Measurements from ENCODE around the gene AHRR.

DNA sequence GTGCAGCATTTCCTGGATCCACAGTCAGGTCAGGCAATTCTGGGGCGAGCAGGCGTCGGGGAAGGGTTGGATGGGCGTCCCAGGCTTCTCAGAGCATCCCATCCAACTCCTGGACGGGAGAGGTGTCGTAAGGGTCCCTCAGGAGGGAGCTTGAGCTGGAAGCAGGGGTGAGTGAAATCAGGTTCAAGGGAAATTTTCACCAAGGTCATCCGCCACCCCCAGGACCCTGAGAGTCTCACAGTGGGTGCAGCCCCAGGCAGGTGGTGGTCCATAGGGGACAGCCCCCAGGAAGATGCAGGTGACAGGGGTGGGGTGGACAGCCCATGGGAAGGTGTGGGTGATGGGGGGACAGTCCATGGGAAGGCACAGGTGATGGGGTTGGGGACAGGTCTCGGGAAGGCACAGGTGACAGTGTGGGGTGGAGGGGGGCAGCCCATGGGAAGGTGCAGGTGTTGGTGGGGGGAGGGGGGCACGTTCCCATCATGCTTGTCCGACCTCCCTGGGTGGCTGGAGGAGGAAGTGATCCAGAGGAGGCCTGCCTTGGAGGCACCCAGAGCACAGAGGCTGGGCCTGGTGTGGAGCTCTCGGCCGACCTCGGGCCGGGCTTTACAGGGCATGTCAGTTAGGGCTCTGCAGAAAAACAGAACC is 48.9 kb downstream of the AHRR start:
- TF ChIP-seq, protein P1, sequence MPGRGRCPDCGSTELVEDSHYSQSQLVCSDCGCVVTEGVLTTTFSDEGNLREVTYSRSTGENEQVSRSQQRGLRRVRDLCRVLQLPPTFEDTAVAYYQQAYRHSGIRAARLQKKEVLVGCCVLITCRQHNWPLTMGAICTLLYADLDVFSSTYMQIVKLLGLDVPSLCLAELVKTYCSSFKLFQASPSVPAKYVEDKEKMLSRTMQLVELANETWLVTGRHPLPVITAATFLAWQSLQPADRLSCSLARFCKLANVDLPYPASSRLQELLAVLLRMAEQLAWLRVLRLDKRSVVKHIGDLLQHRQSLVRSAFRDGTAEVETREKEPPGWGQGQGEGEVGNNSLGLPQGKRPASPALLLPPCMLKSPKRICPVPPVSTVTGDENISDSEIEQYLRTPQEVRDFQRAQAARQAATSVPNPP (IDR thresholded peaks at IDR 0.05; ENCODE audit: borderline replicate concordance, insufficient read depth, insufficient read length), result no peak
- TF ChIP-seq, protein P2, sequence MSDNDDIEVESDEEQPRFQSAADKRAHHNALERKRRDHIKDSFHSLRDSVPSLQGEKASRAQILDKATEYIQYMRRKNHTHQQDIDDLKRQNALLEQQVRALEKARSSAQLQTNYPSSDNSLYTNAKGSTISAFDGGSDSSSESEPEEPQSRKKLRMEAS (CRISPR knock-in tag; IDR thresholded peaks at IDR 0.05), result no peak
- TF ChIP-seq BDP1 (IDR thresholded peaks at IDR 0.05; ENCODE audit: insufficient read depth, insufficient read length), result no peak
- TF ChIP-seq, protein P3, sequence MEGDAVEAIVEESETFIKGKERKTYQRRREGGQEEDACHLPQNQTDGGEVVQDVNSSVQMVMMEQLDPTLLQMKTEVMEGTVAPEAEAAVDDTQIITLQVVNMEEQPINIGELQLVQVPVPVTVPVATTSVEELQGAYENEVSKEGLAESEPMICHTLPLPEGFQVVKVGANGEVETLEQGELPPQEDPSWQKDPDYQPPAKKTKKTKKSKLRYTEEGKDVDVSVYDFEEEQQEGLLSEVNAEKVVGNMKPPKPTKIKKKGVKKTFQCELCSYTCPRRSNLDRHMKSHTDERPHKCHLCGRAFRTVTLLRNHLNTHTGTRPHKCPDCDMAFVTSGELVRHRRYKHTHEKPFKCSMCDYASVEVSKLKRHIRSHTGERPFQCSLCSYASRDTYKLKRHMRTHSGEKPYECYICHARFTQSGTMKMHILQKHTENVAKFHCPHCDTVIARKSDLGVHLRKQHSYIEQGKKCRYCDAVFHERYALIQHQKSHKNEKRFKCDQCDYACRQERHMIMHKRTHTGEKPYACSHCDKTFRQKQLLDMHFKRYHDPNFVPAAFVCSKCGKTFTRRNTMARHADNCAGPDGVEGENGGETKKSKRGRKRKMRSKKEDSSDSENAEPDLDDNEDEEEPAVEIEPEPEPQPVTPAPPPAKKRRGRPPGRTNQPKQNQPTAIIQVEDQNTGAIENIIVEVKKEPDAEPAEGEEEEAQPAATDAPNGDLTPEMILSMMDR (IDR thresholded peaks at IDR 0.05 in 2 of 3, conservative IDR thresholded peaks at IDR 0.05 in 1 of 3; ENCODE audit: insufficient read depth in 2 of 3, low read depth in 1 of 3, low read length in 3 of 3), result no peak
- TF ChIP-seq ZFX (CRISPR knock-in tag; IDR thresholded peaks at IDR 0.05), result no peak
- TF ChIP-seq MAFK (IDR thresholded peaks at IDR 0.05; ENCODE audit: low read length), result no peak
